Right hindlimb (tissue), 1 donor: ENCODE results near the gene MUC5AC.

Experiments used
- DNase-seq: peaks from one replicate; pipeline ENCODE4 v3.0.0-alpha.2; 2018

MUC5AC gene

DNA sequence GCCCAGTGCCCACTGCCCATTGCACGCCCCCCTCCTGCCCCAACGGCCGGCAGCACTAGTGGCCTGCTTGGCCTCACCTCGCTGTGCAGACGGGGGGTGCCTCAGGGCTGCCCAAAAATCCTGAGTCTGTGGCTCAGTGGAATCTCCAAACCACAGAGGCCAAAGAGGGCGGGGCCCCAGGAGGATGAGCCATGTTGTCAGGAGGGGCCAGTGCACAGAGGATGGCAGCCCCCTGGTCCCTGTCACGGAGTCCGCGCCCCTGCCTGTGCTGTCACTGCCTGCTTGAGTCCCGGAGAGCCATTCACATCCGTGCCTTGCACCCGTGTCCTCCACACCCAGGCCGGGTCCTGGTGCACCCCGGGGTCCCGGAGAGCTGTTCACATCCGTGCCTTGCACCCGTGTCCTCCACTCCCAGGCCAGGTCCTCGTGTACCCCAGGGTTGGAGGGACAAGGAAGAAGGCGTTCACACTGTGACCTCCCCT is 36.4 kb upstream of the MUC5AC start:
- no peak for DNase-seq

DNA sequence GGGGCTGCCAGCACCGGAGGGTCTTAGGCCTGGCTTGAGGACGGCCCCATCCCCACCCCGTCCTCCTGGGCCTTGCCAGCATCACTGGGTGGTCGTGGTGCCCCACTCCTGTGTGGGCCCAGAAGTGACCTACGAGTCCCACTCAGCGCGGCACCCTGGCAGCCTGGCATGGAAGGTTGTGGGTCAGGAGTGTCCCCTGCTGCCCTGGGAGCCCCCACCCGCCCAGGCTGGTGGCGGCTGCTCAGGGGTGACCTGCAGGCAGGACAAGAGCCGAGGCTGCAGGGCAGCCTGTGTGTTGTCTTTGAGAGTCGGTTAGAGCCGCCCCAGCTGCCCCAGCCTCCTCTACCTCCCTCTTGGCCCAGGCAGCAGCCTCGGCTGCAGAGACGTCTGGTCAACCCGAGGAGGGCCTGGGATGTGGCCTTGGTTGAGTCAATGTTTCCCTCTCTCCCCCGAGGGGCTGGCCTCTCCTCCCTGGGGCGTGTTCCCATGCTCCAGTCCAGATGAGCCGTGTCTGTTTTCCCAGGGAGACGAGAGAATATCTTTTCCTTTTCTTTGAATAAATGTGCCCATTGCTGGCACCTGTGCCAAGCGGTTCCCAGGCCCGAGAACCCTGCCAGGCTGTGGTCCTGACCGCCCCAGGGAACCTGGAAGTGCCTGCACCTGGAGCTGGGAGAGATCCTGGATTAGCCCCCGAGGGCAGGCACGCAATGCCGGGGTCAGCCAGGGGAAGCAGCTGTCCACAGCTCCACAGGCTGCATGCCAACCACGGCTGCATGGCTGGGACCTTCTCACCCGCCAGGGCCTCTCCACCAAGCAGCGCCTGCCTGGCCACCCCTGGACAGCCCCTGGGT is 35.7 kb upstream of the MUC5AC start:
- no peak for DNase-seq

DNA sequence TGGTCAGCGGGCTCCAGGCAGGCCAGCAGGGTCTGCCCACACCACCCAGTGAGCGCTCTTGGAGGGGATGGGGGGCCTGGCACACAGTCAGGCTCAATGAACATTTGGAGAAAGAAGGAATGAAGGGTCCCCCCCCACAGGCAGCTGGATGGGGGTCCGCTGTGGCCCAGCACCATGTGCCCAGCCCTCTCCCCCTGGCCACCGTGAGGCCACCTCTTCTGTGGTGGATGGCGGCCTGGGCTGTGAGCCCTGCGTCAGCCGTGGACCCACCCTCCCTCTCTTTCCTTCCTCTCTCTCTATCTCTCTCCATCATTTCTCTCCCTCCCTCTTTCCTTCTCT is 35.1 kb upstream of the MUC5AC start:
- peak; percentile 7 for DNase-seq

DNA sequence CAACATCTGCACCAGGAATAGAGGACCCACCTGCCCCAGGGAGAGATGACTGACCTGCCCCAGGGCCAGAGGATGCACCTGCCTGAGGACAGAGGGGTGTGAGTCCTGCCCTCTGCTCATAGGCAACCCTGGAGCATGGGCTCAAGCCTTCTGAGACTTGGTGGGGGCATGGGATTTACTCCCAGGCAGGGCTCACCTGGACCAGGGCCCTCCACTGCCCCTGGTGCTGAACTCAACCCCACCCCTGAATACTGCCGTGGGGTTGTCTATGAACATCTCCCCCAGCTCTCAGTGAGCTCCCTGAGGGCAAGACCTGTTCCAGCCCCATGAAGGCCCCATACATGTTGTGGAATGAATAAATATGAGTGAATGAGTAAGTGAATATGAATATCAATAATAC is 33.8 kb upstream of the MUC5AC start:
- no peak for DNase-seq

DNA sequence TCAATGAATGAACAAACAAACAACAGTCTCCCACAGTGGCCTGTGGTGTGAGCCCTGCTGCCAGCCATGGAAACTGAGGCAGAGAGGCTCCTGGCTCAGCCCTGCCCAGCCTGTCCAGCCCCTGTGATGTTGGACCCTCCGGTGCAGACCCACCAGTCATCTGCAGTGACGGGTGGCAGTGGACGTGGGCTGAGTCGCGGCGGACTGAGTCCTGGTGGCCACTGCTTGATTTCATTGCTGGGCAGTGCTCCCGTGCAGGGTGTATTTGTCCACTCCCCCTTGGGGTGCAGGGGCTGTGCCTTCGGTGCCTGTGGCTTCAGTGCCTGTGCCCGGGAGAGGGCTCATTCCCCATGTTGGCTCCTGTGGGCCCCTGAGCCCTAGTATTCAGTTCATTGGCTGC is 31.9 kb upstream of the MUC5AC start:
- no peak for DNase-seq

DNA sequence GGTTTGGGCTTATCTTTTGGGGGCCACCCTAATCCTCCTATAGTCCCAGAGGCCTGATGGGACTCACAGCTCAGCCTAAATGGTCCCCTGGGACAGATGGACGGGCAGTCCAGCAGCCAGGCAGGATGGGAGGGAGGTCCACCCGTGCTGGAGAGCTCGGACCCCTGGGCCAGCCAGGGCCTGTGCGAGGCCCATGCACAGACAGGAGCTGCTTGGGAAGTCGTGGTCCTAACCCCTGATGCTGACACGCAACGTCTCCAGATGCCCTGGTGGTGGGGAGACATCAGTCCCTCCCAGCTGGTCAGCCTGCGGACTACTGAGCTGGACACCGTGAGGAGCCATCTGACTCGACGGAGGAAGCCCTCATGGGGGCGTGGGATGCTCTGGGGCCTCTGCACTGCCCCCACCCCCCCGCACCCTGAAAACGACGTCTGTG is 31.2 kb upstream of the MUC5AC start:
- no peak for DNase-seq

DNA sequence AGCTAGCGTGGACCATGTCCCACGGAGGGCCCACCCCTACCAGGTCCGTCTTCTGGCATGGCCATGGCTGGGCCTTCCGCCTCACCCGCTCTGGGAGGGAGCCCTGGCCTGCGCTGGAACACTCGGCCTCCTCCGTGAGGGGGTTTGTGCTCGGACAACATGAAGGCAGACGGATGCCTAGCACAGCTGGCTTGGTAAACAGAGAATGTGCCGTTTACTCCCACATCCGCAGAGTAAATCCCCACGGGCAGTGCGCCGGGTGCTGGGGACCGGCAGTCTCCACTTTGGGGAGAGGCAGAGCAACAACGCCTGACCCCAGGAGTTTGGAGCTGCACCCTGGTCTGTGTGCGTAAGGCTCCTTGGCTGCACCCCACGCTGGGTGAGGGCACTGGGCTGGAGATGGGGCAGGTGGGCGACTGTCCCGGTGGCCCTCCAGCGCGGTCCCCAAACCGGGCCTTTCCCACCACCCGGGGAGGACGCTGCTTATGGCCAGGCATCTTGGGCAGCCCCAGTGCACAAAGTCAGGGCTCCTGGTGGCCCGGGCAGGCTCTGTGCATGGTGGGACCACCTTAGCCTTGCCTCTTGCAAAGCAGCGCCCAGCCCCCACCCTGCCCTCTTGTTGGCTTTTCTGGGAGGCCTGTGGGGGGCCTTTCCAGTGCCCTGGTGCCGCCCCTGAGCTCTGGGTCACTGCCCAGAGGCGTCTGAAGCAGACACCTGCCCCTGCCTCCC is 30.7 kb upstream of the MUC5AC start:
- DNase-seq = no peak

DNA sequence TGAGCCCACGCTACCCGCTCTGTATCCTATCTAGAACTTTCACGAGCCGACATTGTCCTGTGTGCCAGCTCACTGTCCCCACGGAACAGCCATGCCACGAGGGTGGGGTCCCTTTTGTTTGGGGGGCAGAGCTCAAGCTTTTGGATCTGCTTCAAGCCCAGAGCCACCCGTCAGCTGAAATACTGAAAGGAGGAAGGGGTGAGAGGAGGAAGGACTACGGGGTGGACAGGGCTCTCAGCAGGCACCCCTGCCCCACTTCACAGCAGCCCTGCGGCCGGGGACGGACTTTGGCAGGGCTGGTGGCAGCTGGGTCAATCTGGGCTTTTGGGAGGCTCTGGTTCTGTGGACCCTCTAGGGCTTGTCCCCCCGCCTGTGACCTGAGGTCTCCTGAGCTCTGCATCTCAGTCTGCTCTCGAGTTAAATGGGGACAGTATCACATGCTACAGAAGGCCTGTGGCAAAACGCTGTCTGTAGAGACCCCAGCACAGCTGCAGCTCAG is 30.0 kb upstream of the MUC5AC start:
- DNase-seq = no peak

DNA sequence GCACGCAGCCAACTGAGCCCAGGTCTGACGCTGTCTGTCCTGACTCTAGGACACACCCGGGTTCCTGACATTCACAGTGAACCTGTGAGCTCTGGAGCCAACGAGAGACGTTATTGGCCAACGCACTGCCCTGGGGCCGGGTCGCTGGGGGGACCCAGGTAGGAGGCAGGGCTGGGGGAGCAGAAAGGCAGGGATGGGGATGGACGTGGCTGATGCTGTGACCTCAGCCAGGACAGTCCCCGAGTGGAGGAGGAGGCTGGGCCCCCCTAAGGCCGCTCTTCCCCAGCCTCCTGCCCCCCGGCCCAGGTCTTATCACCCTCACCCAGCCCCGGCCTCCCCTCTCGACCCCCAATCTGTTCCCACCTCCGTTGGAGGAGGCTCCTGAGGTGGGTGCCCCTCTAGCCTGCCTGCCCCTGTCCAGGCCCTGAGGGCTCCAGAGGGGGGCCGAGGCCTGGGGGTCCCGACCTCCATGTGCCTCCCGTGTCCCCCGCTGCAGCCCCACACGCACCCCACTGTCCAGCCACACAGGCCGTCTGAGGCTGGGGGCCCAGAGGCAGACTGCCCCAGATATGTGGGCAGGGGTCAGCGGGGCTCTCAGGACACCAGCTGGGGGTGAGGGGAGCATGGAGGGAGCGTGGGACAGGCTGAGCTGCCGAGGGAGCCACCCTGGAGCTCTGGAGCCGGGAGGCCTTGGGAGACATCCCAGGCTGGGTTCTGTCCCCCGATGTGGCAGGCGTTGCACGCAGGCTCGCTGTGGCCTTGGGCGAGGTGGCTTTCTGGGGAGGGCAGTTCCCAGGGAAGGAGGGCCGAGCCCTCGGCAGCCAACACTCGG is 29.2 kb upstream of the MUC5AC start:
- no peak for DNase-seq

DNA sequence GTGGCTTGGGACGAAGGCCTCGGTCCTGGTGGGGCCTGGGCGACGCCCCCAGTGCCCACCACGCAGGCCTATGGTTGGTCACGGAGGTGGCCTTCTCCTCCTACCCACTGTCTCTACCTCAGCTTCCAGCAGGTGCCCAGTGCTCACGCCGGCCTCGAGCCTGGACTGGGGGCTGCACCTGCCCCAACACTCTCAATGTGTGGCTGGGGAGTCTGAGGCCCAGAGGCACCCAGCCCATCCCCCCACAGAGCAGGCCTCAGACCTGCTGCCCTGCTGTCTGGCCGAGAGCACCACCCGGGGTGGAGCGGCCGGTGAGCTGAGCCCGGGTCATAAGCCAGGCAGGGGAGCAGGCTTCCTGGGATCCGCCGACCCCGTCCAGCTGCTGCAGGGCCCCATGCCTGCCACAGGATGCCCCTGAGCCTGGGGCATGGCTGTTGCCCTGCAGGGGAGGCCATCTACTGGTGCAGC is 28.6 kb upstream of the MUC5AC start:
- DNase-seq = no peak

DNA sequence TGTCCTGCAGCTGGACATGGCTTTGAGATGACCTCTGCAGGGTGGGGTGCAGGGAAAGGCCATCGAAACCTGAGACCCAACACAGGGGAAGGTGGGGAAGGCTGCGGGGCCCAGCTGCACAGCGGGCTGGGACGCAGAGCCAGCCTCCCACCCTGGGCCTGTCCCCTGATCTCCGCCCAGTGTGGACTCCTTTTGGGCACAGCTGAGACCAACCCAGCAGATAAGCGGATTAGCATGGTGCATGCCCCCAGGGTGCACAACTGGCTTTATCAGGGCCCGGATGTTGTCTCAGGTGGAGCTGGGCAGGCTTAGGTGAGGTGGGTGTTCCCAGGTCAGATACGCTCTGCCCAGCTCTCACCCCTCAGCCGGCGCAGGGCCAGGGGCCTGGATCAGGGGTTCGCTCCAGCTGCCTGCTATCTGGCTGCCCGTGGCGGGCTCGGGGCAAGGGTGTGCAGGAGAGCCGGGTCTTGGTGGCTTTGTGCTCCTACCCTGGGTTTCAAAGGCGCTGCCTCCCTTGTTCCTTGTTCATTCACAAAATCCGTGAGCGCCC is 28.1 kb upstream of the MUC5AC start:
- DNase-seq = no peak

DNA sequence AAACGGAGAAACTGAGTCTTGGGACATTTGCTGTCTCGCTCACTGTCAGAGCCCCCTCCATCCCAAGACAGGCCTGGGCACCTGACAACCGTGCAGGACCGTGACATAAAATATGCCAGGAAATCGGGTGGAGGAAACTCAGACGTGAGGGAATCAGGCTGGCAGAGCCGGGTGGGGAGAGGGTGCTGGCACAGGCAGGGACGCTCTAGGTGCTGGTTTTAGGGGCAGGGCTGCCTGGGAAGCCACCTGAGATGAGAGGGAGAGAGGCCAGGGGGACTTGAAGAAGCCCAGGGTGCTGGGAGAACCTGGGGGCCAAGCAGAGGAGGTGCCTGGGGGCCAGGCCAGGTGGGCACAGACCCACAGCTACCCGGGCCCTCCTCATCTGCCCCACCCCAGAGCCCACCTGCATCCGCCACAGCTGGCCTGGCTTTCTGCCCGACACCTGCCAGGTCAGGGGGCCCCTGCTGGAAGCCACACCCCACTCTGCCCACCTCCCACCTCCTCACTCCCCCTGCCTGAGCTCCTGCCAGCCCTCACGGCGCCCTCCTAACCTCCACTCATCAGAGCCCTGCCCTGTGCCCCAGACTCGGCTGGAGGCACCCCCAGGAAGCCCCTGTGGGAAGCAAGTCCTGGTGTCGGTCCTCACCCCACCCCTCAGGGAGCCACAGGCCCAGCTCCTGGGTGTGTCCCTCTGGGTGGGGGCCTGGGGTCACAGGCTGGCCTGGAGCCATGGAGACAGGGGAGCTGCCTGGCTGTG is 27.3 kb upstream of the MUC5AC start:
- no peak for DNase-seq

DNA sequence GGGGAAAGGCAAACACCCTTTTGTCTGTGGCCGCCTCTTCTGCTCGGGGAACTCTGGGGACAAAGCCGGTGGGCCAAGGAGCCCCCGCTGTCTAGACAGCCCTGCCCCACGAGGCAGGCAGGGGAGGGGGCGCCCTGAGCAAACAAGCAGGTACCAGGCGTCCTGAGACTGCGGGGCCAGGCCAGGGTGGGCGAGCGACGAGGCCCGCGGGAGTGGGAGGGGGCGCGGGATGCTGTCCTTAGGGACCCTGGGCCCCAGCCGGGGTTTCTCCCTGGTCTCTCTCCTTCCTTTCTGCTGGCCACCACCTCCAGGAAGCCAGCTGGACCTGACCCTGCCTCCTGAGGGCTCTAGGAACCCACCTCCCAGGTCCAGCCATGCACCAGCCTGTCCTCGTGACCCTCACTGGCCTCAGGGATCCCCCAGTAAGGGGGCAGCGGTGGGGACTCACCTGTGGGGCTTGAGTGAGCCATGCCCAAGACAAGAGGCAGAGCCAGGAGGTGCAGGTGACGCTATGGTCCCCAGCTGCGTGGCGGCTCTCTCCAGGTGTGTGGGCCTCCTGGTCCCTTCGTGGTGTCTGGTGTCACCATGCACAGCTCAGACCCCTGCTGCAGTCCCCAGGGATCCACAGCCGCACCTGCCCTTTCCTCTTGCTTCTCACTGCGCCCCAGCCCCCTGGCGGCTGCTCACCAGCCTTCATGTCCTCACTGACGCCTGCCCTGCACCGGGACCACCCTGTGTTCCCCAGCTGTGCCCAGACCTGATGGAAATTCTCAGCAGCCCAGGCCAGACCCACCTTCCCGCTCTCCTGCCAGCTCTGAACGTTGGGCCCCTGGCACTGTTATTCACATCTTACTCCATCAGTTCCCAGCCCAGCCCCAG is 26.5 kb upstream of the MUC5AC start:
- DNase-seq = no peak

DNA sequence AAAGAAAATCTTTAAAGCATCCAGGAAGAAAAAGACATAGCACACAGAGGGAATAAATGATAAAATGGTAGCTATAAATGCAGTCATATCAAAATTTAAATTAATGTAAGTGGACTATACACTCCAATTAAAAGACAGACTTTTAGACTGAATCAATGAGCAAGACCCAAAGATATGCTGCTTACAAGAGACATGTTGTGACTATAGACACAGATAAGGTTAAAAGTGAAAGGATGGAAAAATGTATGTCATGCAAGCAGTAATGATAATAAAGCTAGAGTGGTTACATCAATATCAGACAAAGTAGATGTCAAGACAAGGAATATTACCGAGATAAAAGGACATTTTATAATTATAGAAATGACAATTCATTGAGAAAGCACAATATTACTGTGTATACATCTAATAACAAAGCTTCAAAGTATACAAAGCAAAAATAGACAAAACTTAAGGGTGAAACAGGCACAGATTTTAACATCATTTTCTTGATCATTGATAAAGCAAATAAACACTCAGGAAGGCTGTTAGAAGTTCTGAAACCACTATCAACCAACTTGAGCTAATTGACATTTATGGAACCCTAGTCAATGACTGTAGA is 22.8 kb upstream of the MUC5AC start:
- no peak for DNase-seq

DNA sequence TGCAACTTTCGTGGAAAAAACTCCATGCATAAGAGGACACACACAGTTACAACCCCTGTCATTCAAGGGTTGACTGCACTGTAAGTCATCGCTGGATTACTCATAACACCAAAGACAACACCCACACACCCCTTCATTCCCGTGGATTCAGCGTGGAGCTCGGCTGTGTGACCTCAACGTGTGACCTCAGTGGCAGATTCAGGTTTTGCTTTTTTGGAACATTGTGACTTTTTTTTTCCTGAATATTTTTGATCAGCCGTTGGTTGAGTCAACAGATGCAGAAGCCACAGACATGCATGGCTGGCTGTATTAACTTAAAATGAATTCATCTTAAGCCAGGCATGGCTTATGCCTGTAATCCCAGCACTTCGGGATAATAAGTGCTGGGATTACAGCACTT is 19.7 kb upstream of the MUC5AC start:
- DNase-seq = no peak

DNA sequence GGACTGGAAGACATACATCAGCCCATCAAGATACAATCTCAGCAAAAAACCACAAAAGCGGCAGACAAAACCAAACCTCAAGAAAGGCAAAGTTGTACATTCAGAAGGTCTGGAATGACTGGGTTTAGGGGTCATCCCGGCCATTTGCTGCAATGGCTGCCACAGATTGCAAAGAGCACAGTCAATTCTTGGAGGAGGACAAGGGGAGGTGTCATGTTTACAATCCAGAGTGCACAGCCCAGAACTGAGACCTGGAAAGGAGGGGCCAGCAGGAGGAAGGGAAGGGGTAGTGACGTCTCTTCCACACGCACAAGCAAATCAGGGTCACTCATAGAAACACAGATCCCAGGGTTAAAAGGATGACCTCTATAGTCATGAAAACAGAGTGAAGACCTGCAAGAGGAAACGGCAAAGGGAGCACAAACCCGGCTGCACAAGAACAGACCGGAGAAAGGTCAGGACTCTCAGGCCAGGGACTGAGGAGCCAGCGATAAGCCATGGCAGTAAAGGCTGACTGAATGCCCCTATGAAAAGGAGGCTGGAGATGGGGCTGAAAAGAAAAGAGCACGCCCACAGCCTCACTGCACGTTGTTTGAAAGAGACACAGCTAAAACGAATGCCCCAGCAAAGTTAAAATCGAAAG is 18.2 kb upstream of the MUC5AC start:
- DNase-seq = no peak

DNA sequence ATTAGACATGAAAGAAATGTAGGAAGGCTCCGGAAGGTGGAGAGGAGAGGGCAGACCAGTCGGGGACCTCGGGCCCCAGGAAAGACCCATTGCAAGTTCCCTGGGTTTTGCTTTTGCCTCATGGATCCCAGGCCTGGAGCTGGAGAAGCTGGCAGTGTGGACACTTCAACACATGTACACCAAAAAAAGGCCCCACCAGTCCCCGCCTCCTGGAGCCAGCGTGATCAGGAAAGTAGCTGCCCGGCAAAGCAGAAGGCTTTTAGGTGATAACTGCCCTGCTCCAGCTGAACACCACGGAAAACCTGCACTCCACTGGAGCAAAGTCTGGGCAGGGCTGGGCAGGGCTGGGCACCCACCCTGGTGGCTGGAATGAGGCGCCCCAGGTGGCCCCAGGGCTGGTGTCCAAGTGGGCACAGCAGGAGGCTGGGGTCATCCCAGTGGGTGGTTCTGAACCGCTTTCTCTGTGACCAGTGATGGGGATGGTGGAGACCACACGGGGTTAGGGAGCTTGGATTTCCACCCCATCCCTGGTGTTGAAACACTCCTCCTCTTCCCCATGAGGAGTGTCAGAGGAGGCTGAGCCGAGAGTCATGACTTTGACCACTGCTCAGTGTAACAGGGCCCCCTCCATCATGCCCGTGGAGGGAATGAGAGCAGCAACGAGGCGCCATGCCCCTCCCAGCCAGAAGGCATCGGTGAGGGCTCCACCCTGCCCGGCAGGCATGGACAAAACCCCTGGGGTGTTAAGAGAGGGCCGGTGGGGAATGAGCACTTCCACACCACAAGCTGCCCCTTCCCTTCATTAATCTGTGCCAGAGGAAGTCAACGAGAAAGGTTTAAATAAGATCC is 16.9 kb upstream of the MUC5AC start:
- no peak for DNase-seq

DNA sequence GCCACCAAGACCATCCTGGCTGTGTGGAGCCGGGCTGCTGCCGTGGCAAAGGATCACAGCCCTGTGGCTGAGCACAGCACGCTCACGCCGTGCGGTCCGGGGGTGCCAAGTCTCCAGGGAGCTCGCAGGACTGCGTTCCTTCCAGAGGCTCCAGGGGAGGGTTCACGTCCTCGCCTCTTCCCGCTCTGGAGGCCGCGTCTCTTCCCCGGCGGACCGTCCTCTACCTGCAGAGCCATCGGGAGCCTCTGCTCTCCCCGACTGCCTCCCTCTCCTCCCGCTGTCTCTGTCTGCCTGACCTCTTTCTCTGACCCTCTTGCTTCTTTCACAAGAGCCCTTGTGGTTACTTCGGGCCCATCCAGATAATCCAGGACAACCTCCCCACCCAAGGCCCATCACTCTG is 11.4 kb upstream of the MUC5AC start:
- DNase-seq = no peak

DNA sequence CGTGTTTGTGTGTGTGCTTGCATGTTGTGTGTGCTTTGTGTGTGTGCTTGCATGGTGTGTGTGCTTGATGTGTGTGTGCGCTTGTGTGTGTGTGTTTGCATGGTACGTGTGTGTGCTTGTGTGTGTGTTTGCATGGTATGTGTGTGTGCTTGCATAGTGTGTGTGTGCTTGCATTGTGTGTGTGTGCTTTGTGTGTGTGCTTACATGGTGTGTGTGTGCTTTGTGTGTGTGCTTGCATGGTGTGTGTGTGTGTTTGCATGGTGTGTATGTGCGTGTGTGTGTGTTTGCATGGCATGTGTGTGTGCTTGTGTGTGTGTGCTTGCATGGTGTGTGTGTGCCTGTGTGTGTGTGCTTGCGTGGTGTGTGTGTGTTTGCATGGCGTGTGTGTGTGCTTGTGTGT is 10.0 kb upstream of the MUC5AC start:
- DNase-seq = no peak
